CD14-positive monocyte (primary cell): ENCODE measurements around the gene KCNMA1. TPM values are rescaled to one million over a fixed set of nuclear protein-coding genes. Genes with fewer than 3 reads are reported as not detected.
A peak's percentile ranks its signal among the peaks of the same experiment; 100 is the strongest.

ENCODE experiments used
- DNase-seq, 3 donors: peaks; one replicate each; pipeline ENCODE4 v3.0.0-alpha.2; 2011 to 2022
- H2AFZ ChIP-seq: 2 replicates; pipeline ENCODE4 v1.6.0; 2012; ENCODE audit warnings: mild to moderate bottlenecking, low read depth, low read length, inconsistent platforms; ENCODE audit not compliant: insufficient read depth, poor library complexity, severe bottlenecking
- H3K27ac ChIP-seq, 2 donors: 1 replicate in 1 of 2; 2 replicates in 1 of 2; pipeline ENCODE4 v1.5.1; 2012 to 2013; ENCODE audit warnings: low read length in 2 of 2, control low read depth in 1 of 2, inconsistent platforms in 1 of 2, low read depth in 1 of 2, mild to moderate bottlenecking in 1 of 2
- H3K27me3 ChIP-seq, 2 donors: one replicate each; pipeline versions ENCODE4 v1.6.0 to v1.6.1; 2011 to 2013; ENCODE audit warnings: low read length in 2 of 2; ENCODE audit not compliant: control insufficient read depth in 2 of 2, insufficient read depth in 2 of 2
- H3K36me3 ChIP-seq, 2 donors: replicated peaks in 1 of 2; 1 replicate in 1 of 2; 2 replicates in 1 of 2; pipeline versions ENCODE4 v1.5.1 to v1.6.1; 2012 to 2013; ENCODE audit warnings: low read length in 2 of 2, control low read depth in 1 of 2, inconsistent platforms in 1 of 2, mild to moderate bottlenecking in 1 of 2; ENCODE audit not compliant: insufficient read depth in 2 of 2, control insufficient read depth in 1 of 2
- H3K4me1 ChIP-seq, 2 donors: 1 replicate in 1 of 2; 2 replicates in 1 of 2; pipeline versions ENCODE4 v1.5.1 to v1.6.1; 2012 to 2013; ENCODE audit warnings: low read length in 2 of 2, control low read depth in 1 of 2, inconsistent platforms in 1 of 2, mild to moderate bottlenecking in 1 of 2, moderate library complexity in 1 of 2; ENCODE audit not compliant: insufficient read depth in 2 of 2, control insufficient read depth in 1 of 2
- H3K4me2 ChIP-seq: replicated peaks from 2 replicates; pipeline ENCODE3; 2012; ENCODE audit warnings: low read length, moderate library complexity, mild to moderate bottlenecking; ENCODE audit not compliant: poor library complexity, severe bottlenecking; ENCODE audit errors: extremely low read depth
- H3K4me3 ChIP-seq, 3 experiments: fragments of 200-600 bp in 1 of 3; sonication (generic) in 1 of 3; replicated peaks in 1 of 3; 1 replicate in 2 of 3; 2 replicates in 1 of 3; pipeline ENCODE4 v1.5.1; 2011 to 2013; ENCODE audit warnings: low read length in 3 of 3, mild to moderate bottlenecking in 3 of 3, control low read depth in 2 of 3, low read depth in 2 of 3, inconsistent platforms in 1 of 3, moderate library complexity in 1 of 3
- H3K79me2 ChIP-seq: 2 replicates; pipeline ENCODE4 v1.6.0; 2012; ENCODE audit warnings: mild to moderate bottlenecking, control low read depth, inconsistent platforms, low read length, moderate library complexity; ENCODE audit not compliant: insufficient read depth
- H3K9ac ChIP-seq: 2 replicates; pipeline ENCODE4 v1.6.0; 2017; ENCODE audit warnings: low read length, mild to moderate bottlenecking; ENCODE audit not compliant: insufficient read depth, poor library complexity, severe bottlenecking
- H3K9me3 ChIP-seq, 2 donors: replicated peaks in 1 of 2; 1 replicate in 1 of 2; 2 replicates in 1 of 2; pipeline versions ENCODE4 v1.5.1 to v1.6.1; 2012 to 2013; ENCODE audit warnings: low read length in 2 of 2, control low read depth in 1 of 2; ENCODE audit not compliant: control insufficient read depth in 1 of 2, insufficient read depth in 1 of 2
- H4K20me1 ChIP-seq: 2 replicates; pipeline ENCODE4 v1.6.0; 2012; ENCODE audit warnings: mild to moderate bottlenecking, low read length, control low read depth, moderate library complexity; ENCODE audit not compliant: insufficient read depth
- H3K27ac Mint-ChIP-seq, 7 donors: one replicate each; pipeline ENCODE4 v1.8.0; 2020; ENCODE audit warnings: mild to moderate bottlenecking in 7 of 7, mixed read lengths in 7 of 7, moderate library complexity in 6 of 7, inconsistent platforms in 2 of 7
- H3K27me3 Mint-ChIP-seq, 3 donors: one replicate each; pipeline ENCODE4 v1.8.0; 2021 to 2022; ENCODE audit warnings: low read depth in 3 of 3, mild to moderate bottlenecking in 3 of 3, mixed read lengths in 3 of 3, moderate library complexity in 3 of 3, inconsistent platforms in 1 of 3
- H3K36me3 Mint-ChIP-seq, 2 donors: one replicate each; pipeline ENCODE4 v1.8.0; 2020; ENCODE audit warnings: mixed read lengths in 2 of 2, inconsistent platforms in 1 of 2, mild to moderate bottlenecking in 1 of 2
- H3K4me1 Mint-ChIP-seq: one replicate; pipeline ENCODE4 v1.8.0; 2020; ENCODE audit warnings: mild to moderate bottlenecking, mixed read lengths
- H3K4me3 Mint-ChIP-seq, 2 donors: one replicate each; pipeline ENCODE4 v1.8.0; 2020; ENCODE audit warnings: mild to moderate bottlenecking in 2 of 2, mixed read lengths in 2 of 2, moderate library complexity in 1 of 2
- H3K9me3 Mint-ChIP-seq, 7 donors: one replicate each; pipeline ENCODE4 v1.8.0; 2020 to 2022; ENCODE audit warnings: mixed read lengths in 7 of 7, mild to moderate bottlenecking in 6 of 7, moderate library complexity in 6 of 7, inconsistent platforms in 2 of 7
- WGBS: methylation state at CpG from one replicate; pipeline ENCODE4 v1.1.5; 2013; ENCODE audit warnings: missing lambda C conversion rate; ENCODE audit not compliant: insufficient coverage; 5-methylcytosine and 5-hydroxymethylcytosine counted together
- intact Hi-C, 2 donors: fragments of 100-400 bp; cut with micrococcal nuclease; formaldehyde crosslinking; loops; one replicate each; pipeline versions ENCODE4 v1.15.0 to v1.15.1; 2023
- polyA plus RNA-seq, 3 donors: library from polyadenylated mRNA; depleted of rRNA in 1 of 3; unstranded in 2 of 3; stranded (reverse) in 1 of 3; fragments of 300-500 nt in 2 of 3; fragments of >200 nt in 1 of 3; fragmentation: Illumina TruSeq in 2 of 3; gene quantifications; 1 replicate in 2 of 3; 2 replicates in 1 of 3; pipeline ENCODE4 v1.2.3, GENCODE V29; 2012 to 2021
- TF ChIP-seq, protein P1 (sequence below): fragments of 200-600 bp; IDR thresholded peaks from one replicate; pipeline ENCODE4 v1.8.0; 2022; ENCODE audit warnings: antibody characterized with exemption, mild to moderate bottlenecking

KCNMA1 gene
- polyA plus RNA-seq, 3 donors, result 0.11 to 1.0 TPM; not detected in 1

DNA sequence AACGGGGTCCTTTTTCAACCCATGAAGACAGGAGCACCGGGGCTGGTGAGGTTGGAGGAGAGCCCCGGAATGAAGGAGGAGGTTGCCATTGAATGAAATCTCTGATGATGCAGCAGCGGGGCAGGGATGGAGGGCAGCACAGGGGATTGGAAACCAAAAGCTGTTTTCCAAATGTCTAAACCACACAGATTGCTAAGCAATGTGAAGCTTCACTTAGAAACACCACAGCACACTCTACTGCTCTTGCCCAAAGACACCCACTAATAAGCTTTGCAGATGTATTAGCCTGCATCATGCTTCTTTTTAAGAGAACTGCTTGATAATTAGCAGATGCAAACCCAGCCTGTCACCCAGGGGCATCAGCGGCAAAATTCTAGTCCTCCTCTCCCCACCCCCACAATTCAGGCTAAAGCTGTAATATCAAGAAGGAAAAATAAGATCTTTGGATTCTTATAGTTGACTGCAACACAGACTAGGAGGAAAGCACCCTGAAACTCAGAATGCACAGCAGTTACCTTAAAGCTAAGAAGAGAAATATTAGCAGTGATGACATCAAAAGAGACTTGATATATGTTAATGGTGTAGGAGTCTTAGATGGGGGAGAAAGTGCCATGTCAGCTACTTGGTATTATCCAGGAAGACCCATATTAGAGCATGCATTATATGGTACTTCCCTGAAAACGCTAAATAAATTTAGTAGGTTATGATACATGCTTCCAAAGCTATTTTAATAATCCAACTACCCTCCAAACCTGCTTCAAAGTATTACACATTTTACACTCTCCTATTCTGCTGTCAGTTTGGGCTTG, 666.7 kb downstream of the KCNMA1 start:
- H3K36me3 ChIP-seq, result no peaks in the 10 kb centered on the region
- DNase-seq, result no peak
- no peaks in the 10 kb centered on the region for H3K79me2 ChIP-seq
- H3K9ac ChIP-seq, result no peak overlapping the region
- no peaks in the 10 kb centered on the region for H3K9me3 ChIP-seq
- H3K4me3 ChIP-seq, result no peak overlapping the region
- Mint-ChIP-seq H3K36me3 (no peaks in the 10 kb centered on the region), H3K27ac (peak overlapping the region in 1 of 7 donors; percentile 52), H3K4me3 (no peak overlapping the region), H3K27me3 (peaks cover 0 to 9% (median 8%) of the 10 kb centered on the region in 3 donors), H3K9me3 (no peaks in the 10 kb centered on the region), H3K4me1 (no peaks in the 10 kb centered on the region)
- no peaks in the 10 kb centered on the region for H3K4me1 ChIP-seq
- no peak overlapping the region for H3K27ac ChIP-seq
- TF ChIP-seq, protein P1, sequence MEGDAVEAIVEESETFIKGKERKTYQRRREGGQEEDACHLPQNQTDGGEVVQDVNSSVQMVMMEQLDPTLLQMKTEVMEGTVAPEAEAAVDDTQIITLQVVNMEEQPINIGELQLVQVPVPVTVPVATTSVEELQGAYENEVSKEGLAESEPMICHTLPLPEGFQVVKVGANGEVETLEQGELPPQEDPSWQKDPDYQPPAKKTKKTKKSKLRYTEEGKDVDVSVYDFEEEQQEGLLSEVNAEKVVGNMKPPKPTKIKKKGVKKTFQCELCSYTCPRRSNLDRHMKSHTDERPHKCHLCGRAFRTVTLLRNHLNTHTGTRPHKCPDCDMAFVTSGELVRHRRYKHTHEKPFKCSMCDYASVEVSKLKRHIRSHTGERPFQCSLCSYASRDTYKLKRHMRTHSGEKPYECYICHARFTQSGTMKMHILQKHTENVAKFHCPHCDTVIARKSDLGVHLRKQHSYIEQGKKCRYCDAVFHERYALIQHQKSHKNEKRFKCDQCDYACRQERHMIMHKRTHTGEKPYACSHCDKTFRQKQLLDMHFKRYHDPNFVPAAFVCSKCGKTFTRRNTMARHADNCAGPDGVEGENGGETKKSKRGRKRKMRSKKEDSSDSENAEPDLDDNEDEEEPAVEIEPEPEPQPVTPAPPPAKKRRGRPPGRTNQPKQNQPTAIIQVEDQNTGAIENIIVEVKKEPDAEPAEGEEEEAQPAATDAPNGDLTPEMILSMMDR, result no peak
- no peak overlapping the region for H3K4me2 ChIP-seq
- 83% methylated on average over 1 of the region's 6 CpGs for WGBS
- H2AFZ ChIP-seq, result no peak overlapping the region
- H4K20me1 ChIP-seq, result no peaks in the 10 kb centered on the region
- intact Hi-C loops, result no loop called here
- H3K27me3 ChIP-seq, result no peaks in the 10 kb centered on the region

GRCh38 chr10:76969366-76969948, 668.2 kb downstream of the KCNMA1 start:
- TF ChIP-seq, protein P1, result no peak
- Mint-ChIP-seq H3K36me3 (no peaks in the 10 kb centered on the region), H3K4me3 (no peak overlapping the region), H3K9me3 (no peaks in the 10 kb centered on the region), H3K27ac (no peak overlapping the region), H3K27me3 (peaks cover 2 to 8% (median 7%) of the 10 kb centered on the region in 3 donors), H3K4me1 (no peaks in the 10 kb centered on the region)
- Histone ChIP-seq H3K4me3 (no peak overlapping the region), H4K20me1 (no peaks in the 10 kb centered on the region), H3K4me1 (no peaks in the 10 kb centered on the region), H3K9ac (no peak overlapping the region), H3K27ac (no peak overlapping the region), H3K79me2 (no peaks in the 10 kb centered on the region), H3K36me3 (no peaks in the 10 kb centered on the region), H3K27me3 (no peaks in the 10 kb centered on the region), H2AFZ (no peak overlapping the region), H3K9me3 (no peaks in the 10 kb centered on the region), H3K4me2 (no peak overlapping the region)
- no peak for DNase-seq
- intact Hi-C loops, result no loop called here
- 100% methylated on average over 3 of the region's 9 CpGs for WGBS
